Activated naive CD4-positive, alpha-beta T cell (primary cell): ENCODE data around the gene PASD1.
"Not testable (repeated sequence)": the region's sequence is repeated elsewhere in the genome, so short reads cannot be mapped to it uniquely, and the experiment has no call there.

Experiments used
- DNase-seq, 4 experiments: peaks; one replicate each; lab custom pipeline; 2025; lab: John Stamatoyannopoulos, UW

The PASD1 gene, protein sequence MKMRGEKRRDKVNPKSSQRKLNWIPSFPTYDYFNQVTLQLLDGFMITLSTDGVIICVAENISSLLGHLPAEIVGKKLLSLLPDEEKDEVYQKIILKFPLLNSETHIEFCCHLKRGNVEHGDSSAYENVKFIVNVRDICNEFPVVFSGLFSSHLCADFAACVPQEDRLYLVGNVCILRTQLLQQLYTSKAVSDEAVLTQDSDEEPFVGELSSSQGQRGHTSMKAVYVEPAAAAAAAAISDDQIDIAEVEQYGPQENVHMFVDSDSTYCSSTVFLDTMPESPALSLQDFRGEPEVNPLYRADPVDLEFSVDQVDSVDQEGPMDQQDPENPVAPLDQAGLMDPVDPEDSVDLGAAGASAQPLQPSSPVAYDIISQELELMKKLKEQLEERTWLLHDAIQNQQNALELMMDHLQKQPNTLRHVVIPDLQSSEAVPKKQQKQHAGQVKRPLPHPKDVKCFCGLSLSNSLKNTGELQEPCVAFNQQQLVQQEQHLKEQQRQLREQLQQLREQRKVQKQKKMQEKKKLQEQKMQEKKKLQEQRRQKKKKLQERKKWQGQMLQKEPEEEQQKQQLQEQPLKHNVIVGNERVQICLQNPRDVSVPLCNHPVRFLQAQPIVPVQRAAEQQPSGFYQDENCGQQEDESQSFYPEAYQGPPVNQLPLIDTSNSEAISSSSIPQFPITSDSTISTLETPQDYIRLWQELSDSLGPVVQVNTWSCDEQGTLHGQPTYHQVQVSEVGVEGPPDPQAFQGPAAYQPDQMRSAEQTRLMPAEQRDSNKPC

DNA sequence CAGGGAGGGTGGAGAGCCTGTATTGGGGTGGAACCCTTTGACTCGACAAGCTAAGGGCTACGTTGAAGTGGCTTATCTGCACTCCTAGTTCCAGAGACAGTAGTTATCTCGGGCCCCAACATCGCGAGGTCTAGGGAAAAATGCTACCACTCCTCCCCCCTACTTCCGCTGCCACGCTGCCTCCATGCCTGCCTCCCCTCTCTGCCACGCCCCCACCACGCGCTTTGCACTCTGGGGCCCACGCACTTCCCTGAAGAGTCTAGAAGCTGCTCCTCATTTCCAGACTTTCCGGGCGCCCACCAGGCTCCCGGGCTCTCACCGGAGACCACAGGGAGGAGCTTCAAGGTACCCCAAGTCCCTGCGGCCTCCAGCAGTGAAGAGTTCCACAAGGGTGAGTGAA lies at the start of gene PASD1:
PASD1 (plus strand) TSS at position 227 of the 400 bp plus-strand sequence. CDS start 37,879 bp downstream, outside the sequence.
- DNase-seq, result no peak

DNA sequence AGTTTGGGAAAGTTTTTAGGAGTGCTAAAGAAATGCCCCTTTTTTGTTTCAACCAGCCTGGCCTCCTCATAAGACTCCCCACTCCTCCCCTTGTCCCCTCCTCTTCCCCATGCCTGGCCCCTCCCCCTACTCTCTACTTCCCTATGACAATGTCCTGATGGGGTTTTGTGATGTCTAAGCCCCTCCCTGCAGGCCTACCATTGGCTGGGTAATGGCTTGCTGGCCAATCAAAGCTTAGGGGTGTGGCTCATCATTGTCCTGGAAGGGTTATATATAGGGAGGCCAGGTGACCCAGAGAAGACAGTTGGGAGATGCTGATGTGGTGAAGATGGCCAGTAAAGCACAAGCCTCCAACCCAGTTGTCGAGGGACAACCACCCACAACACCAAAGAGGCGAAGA lies 48.2 kb upstream of the PASD1 start:
- DNase-seq, result no peak

DNA sequence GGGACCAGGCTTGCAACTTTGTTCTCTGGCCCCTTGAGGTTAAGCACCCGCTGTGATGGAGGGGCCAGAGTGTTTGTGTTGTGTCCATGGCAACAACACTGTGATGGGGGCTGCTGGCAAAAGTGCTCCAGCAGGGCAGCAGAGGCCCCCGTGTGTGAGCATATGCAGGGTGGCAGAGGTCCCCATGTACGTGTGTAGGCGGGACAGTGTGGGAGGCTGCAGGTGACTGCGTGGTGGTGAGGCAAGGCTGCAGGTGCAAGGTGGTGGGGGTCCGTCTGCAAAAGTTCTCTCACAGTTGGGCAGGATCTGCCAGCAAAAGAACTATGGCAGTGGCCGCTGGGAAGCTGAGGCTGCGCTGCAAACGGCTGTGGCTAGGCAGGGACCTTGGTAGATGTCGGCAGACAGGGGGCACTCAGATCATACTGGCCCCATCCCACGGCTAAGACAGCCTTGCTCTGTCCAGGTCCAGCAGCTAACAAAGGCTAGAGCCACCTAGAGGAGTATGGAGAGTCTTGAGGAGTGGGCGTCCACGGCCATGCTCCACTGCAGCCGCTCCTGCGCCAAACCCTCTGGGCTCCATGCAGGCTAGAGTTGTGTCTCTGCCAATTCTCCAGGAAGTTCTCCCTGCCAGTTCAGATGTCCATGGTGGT lies 46.8 kb upstream of the PASD1 start:
- no peak for DNase-seq

DNA sequence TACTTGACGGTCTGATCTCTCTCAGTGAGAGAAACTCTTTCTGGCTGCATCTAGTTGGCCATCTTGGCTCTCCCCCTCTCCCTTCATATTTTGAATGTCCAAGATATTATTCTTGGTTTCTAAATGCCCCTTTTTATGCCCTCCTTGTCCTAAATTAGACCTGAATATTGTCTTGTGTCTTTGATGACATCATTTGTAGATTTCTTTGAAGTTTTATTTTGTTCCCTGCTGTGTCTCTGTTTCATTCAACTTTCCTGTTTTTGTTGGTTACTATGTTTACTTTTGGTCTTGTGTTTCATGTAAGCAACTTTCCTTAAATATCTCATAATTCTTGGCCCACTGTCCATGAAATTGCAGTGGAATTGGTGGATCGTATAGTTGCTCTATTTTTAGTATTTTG lies 46.1 kb upstream of the PASD1 start:
- DNase-seq, result no peak

DNA sequence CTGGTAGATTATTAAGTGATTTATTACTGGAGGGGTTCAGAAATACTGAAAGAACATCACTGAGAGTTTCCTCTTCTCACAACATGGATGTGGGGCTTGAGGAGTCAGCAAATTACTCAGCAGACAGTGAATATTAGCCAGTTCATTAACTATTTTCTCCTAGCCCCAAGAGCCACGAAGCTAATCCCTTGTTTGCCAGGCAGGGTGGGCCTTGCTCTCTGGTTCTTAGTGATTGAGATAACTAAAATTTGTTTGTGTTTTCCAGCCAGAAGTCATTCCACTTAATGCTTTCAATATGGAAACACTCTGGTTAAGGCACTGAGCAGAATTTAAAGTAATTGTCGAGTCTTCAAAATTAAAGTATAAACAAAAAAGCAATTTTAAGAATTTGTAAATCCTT lies 40.1 kb upstream of the PASD1 start:
- no peak for DNase-seq

DNA sequence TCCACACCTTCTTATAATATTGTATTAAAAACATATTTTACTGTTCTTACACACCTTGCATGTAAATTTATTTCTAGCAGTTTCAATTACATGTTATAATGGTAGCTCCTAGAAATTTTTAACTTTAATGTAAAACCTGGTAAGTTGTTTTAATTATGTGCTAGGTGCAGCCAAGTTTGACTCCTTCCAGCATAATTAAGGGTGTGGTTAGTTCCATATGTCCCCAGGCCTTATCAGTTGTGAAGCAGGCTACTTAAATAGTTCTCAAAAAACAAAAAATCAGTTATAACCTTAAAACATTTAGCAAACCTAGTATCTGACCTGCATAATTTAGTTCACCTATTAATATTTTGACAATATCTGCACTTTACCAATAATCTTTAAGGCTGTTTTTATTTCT lies 26.9 kb upstream of the PASD1 start:
- no peak for DNase-seq

DNA sequence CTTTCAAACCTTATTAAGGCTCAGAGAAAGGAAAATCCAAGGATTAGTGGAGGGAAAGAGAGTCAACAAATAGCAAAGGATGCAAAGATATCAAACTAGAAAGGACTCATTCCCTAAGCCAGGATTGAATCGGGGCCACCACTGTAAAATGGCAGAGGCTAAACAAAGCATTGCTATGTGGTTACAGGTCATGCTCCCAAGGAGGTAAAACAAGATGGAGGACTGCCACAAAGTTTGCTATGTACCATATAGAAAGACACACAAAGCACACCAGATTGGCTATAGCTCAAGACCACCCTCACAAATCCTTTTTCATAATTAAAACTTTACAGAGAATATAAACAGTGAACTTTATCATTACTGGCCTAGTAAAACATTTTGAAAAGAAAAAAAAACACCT lies 25.9 kb upstream of the PASD1 start:
- DNase-seq, result no peak

DNA sequence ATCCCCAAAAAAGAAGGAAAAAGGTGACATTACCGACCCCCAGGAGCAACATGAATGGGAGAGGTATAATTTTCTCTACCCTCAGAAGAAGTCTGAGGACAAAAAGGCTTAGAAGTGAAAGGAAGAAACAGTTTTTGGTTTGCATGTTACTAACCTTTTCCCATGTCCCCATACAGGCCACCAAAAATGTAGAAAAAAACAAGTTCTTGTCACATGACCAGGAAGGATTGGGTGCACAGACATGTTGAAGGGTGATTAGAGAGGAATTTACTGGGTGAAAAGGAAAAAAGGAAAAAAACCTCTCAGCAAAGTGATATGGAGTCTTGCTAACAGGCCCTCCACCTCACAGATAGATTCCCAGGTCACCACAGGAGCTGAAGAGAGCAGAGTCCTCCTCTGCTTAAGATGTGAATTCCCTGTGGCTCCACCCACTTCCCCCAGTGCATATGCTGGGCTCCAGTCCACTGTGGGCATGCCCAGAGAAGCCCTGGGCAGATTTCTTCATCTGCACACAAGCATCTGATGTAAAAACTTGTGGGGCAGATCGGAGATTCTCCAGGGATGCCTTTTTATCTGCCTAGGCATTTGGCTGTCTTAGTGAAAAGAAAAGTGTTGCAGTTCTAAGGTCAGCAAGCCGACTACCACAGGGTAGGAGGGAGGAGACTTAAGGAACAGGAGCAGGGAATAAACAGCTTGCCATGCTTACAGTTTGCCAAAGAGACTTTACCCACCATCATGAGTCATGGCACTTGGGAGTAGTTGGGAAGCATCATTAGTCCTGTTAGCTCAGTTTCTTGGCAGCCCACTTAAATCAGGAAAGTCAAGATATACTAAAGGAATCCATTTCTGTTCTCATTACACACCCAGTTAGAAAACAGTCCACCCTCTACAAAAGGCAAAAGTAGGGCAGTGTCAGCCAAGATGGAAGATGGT lies 25.0 kb upstream of the PASD1 start:
- no peak for DNase-seq

DNA sequence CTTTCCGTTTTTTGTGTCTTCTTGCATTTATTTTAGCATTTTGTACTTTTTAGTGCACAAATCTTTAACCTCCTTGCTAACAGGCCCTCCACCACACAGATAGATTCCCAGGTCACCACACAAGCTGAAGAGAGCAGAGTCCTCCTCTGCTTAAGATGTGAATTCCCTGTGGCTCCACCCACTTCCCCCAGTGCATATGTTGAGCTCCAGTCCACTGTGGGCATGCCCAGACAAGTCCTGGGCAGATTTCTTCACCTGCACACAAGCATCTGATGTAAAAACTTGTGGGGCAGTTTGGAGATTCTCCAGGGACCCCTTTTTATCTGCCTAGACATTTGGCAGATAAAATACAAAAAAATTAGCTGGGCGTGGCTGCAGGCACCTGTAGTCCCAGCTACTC lies 19.8 kb upstream of the PASD1 start:
- DNase-seq, result no peak

DNA sequence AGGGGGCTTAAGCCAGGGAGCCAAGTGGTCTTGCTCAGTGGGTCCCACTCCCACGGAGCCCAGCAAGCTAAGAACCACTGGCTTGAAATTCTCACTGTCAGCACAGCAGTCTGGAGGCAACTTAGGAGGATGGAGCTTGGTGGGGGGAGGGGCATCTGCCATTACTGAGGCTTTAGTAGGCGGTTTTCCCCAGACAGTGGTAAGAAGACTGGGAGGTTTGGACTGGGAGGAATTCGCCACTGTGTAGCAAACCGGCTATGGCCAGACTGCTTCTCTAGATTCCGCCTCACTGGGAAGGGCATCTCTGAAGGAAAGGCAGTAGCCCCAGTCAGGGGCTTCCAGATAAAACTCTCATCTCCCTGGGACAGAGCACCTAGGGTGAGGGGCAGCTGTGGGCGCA lies 17.2 kb upstream of the PASD1 start:
- DNase-seq, result not testable (repeated sequence)

DNA sequence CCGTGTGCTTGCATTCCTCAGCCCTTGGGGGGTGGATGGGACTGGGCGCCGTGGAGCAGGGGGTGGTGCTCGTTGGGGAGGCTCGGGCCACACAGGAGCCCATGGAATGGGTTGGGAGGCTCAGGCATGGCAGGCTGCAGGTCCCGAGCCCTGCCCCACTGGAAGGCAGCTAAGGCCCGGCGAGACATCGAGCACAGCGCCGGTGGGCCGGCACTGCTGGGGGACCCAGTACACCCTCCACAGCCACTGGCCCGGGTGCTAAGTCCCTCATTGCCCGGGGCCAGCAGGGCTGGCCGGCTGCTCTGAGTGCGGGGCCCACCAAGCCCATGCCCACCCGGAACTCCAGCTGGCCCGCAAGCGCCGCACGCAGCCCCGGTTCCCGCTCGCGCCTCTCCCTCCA lies 12.3 kb upstream of the PASD1 start:
- not testable (repeated sequence) for DNase-seq

DNA sequence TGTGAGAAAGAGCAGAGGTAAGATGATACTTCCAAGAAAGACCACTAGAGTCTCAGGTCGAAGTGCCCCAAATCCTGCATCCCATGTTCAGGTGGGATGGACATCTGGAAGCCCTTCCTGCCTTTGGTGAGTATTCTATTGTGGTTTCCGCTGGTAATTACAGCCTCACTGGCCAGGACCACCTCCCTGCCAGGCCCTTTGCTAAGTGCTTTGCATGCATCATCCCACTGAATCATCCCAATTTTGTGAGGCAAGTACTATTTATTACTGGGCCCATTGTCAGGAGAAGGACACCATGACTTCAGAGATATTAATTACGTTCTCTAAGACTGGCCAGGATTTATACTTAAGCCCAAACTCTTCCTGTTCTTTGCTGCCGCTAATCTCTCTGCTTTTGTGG lies 10.7 kb upstream of the PASD1 start:
- no peak for DNase-seq

DNA sequence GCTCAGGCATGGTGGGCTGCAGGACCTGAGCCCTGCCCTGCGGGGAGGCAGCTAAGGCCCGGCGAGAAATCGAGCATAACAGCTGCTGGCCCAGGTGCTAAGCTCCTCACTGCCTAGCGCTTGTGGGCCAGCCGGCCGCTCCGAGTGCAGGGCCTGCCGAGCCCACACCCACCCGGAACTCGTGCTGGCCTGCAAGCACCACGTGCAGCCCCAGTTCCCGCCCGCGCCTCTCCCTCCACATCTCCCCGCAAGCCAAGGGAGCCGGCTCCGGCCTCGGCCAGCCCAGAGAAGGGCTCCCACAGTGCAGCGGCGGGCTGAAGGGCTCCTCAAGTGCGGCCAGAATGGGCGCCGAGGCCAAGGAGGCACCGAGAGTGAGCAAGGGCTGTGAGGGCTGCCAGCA lies 8.2 kb upstream of the PASD1 start:
- DNase-seq, result not testable (repeated sequence)

DNA sequence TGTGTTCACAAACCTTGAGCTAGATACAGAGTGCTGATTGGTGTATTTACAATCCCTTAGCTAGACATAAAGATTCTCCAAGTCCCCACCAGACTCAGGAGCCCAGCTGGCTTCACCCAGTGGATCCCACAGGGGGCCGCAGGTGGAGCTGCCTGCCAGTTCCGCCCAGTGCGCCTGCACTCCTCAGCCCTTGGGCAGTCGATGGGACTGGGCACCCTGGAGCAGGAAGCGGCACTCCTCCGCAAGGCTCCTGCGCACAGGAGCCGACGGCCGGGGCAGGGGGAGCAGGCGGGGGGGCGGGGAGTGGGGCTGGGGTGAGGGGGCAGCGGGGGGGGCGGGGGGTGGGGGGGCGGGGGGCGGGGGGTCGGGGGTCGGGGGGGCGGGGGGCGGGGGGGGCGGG lies 990 bp upstream of the PASD1 start:
- not testable (repeated sequence) for DNase-seq

DNA sequence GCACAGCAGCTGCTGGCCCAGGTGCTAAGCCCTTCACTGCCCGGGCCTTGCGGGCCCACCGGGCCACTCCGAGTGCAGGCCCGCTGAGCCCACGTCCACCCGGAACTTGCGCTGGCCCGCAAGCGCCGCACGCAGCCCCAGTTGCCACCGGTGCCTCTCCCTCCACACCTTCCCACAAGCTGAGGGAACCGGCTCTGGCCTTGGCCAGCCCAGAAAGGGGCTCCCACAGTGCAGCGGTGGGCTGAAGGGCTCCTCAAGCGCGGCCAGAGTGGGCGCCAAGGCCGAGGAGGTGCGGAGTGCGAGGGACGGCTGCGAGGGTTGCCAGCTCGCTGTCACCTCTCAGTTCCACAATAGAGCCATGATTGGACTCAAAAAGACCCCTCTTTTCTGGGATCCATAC lies 472 bp upstream of the PASD1 start:
- not testable (repeated sequence) for DNase-seq

DNA sequence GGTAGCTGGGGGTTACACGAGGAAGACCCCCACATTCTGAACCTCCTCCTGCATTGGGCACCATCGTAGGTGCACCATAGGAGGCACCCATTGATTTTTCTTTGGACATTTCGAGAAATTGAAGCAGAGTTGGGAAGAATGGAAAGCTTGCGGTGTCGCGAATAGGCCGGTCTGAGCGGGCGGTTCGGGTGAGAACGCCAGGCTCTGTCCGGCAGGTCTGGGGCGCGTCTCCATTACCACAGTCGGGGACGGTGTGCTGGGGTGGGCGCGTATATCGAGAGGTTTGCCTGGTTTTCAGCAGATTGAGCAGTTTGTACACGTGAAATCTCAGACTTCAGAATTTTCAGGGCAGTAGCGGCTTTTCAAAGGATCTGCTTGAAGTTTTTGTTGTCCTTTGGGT lies 560 bp downstream of the PASD1 start:
- DNase-seq, result no peak

DNA sequence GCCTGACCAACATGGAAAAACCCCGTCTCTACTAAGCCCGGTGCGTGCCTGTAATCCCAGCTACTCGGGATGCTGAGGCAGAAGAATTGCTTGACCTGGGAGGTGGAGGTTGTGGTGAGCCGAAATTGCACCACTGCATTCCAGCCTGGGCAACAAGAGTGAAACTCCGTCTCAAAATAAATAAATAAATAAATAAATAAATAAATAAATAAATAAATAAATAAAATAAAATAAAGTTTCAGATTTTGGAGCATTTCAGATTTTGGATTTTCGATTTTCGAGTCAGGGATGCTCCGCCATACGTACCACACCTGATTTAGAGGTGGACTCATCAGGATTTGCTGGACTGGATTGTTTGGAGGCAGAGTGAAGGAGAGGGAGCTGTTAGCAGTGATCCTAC lies 3.4 kb downstream of the PASD1 start:
- DNase-seq, result not testable (repeated sequence)

DNA sequence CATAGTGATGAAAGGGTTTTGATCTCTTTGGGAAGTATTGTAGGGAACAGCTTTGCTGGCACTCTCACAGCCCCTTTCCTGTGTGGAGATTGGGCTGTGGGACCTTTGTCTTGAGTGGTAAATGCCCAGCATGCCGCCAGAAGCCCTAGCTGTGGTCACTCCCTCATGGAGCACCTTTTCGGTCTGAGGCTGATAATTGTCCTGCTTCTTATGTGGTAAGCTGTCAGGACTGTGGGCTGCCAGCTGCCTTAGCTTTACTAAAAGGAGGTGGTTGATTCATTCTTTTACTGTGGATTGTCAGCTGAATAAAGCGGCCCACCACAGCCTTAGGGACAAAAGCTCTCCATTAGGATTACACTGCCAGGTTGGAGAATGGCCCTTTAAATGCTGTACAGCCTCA lies 7.1 kb downstream of the PASD1 start:
- DNase-seq, result no peak

DNA sequence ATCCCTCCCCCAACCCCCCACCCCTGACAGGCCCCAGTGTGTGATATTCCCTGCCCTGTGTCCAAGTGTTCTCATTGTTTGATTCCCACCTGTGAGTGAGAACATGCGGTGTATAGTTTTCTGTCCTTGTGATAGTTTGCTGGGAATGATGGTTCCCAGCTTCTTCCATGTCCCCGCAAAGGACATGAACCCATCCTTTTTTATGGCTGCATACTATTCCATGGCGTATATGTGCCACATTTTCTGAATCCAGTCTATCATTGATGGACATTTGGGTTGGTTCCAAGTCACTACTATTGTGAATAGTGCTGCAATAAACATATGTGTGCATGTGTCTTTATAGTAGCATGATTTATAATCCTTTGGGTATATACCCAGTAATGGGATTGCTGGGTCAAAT lies 29.9 kb downstream of the PASD1 start:
- DNase-seq, result not testable (repeated sequence)

DNA sequence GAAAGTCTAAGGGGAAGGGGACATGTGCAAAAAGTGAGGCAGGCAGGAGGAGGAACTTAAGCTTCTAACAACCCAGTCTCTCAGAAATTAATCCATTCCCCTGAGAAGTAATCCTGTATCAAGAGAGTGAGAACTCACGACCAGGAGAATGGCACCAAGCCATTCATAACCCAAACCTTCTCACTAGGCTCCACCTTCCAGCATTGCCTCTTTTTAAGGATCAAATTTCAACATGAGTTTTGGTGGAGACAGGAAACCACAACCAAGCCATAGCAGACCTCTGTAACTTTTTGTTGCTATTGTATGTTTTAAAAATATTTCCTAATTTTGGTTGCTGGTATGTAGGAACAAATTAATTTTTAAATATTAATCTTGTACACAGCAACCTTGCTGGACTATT lies 32.8 kb downstream of the PASD1 start:
- no peak for DNase-seq

DNA sequence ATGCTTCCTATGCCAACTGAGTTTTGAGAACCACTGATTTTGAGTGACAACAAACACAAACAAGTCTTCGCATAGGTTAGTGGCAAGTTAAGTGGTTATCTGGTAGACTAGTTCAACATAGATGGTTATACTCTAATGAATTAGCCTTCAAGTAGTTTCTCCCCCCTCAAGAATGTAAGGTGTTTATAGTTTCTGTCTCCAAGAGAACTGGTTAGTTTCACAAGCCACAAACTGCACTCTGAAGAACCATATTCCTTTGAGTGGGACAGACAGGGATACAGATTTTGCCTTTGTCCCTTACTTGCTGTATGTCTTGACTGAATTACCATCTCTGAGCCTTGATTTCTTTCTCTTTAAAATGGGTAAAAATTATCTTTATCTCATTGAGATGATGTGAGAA lies 41.5 kb downstream of the PASD1 start:
- DNase-seq, result no peak

DNA sequence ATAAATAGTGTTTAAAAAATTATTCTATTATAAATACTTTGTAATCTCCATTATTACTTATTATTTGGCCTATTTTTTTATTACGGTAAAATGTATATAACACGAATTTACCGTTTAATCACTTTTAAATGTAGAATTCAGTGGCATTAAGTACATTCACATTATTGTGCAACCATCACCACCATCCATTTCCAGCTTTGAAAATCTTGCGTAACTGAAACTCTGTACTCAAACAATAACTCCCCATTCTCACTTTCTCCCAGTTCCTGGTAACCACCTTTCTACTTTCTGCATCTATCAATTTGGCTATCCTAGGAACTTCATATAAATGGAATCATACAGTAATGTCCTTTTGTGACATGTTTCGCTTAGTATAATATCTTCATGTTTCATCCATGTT lies 45.7 kb downstream of the PASD1 start:
- DNase-seq, result no peak
